ENCODE measurements around the gene NCAPG2. TPM values are rescaled to one million over a fixed set of nuclear protein-coding genes. Genes with fewer than 3 reads are reported as not detected.

Gene NCAPG2
- polyA plus RNA-seq, 1 donor (not counting 4 experiments of a cell fraction or from before 2014, with no cell fraction given): 16.5 TPM

DNA sequence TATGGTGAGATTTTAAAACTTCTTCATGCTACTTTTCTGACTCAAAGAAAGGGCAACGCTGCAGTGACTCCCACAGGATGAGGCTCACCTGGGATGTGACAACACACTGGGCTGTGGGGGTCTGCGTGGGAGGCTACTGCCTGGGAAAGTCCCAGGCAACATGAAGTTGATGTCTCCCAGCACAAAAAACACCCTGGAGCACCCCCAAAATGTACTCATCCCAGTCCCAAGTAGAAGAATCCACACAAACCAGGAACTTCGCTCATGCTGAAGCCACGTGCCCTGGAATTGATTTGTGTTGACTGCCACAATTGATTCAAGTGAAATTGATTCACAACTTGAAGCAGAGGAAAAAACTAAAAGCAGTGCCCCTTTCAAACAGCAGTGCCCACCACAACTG is 92.1 kb downstream of the NCAPG2 start:
- no peak overlapping the region for H3K4me2 ChIP-seq (ENCODE audit: control insufficient read depth, extremely low read depth, insufficient read depth, low read depth, low read length)
- no peaks in the 10 kb centered on the region for H3K27me3 ChIP-seq (ENCODE audit: control insufficient read depth, extremely low read depth, insufficient read depth, low read length)
- FAIRE-seq (no peak), DNase-seq (ENCODE audit: low read depth, low spot score) (no peak)
- H3K9me3 ChIP-seq (ENCODE audit: control insufficient read depth, low read depth, low read length): no peaks in the 10 kb centered on the region
- no peak overlapping the region for H2AFZ ChIP-seq (ENCODE audit: control insufficient read depth, low read length)
- no peaks in the 10 kb centered on the region for H3K36me3 ChIP-seq (ENCODE audit: control insufficient read depth in 2 of 2, extremely low read depth in 1 of 2, insufficient read depth in 2 of 2, low read length in 2 of 2)
- no peaks in the 10 kb centered on the region for H4K20me1 ChIP-seq (ENCODE audit: control insufficient read depth, extremely low read depth, insufficient read depth, low read length)
- H3K9me1 ChIP-seq (ENCODE audit: control insufficient read depth, extremely low read depth, insufficient read depth, low read length): no peaks in the 10 kb centered on the region
- dilution Hi-C loops (cut with MboI; ENCODE audit: extremely low pct_ligation_motif_present, low sequenced_read_pairs): no loop called here
- H3K9ac ChIP-seq (ENCODE audit: control insufficient read depth, extremely low read depth, insufficient read depth, low read length): no peak overlapping the region
- no peak overlapping the region for H3K27ac ChIP-seq (ENCODE audit: control insufficient read depth, insufficient read depth, low read length)
- no peaks in the 10 kb centered on the region for H3K79me2 ChIP-seq (ENCODE audit: control insufficient read depth, insufficient read depth, low read length)
- no peaks in the 10 kb centered on the region for H3K4me1 ChIP-seq (ENCODE audit: control insufficient read depth, extremely low read depth, insufficient read depth, low read length)
- H3K4me3 ChIP-seq (ENCODE audit: control insufficient read depth in 2 of 3, extremely low read depth in 1 of 3, insufficient read depth in 2 of 3, low read depth in 1 of 3, low read length in 3 of 3): no peak overlapping the region
- TF ChIP-seq, protein P1, sequence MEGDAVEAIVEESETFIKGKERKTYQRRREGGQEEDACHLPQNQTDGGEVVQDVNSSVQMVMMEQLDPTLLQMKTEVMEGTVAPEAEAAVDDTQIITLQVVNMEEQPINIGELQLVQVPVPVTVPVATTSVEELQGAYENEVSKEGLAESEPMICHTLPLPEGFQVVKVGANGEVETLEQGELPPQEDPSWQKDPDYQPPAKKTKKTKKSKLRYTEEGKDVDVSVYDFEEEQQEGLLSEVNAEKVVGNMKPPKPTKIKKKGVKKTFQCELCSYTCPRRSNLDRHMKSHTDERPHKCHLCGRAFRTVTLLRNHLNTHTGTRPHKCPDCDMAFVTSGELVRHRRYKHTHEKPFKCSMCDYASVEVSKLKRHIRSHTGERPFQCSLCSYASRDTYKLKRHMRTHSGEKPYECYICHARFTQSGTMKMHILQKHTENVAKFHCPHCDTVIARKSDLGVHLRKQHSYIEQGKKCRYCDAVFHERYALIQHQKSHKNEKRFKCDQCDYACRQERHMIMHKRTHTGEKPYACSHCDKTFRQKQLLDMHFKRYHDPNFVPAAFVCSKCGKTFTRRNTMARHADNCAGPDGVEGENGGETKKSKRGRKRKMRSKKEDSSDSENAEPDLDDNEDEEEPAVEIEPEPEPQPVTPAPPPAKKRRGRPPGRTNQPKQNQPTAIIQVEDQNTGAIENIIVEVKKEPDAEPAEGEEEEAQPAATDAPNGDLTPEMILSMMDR (optimal IDR thresholded peaks at IDR 0.05 in 1 of 3, IDR thresholded peaks at IDR 0.05 in 1 of 3, conservative IDR thresholded peaks at IDR 0.05 in 1 of 3; ENCODE audit: extremely low read depth in 1 of 3, insufficient read depth in 2 of 3, low read length in 3 of 3): no peak
- TF ChIP-seq EZH2 (IDR thresholded peaks at IDR 0.05; ENCODE audit: low read length): no peak

DNA sequence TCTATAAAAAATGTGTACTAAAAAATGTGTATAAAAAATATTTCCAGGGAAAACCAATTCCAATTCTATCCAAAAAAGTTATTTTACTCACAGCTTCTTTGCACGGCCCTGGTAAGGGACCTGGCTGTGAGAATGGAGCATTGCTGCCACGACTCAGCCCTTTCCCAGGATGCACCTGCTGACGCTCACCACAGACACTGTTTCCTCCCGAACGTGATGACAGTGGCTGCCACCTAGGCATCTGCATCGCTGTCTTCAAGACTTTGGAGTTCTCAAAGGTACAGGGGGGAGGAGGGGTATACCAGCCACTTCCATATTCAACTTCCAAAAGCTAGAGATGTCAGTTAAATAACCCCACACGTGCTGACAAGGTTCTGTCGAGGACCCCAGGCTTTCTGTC is 93.1 kb downstream of the NCAPG2 start:
- TF ChIP-seq, protein P1 (optimal IDR thresholded peaks at IDR 0.05 in 1 of 3, IDR thresholded peaks at IDR 0.05 in 1 of 3, conservative IDR thresholded peaks at IDR 0.05 in 1 of 3; ENCODE audit: extremely low read depth in 1 of 3, insufficient read depth in 2 of 3, low read length in 3 of 3): no peak
- TF ChIP-seq EZH2 (IDR thresholded peaks at IDR 0.05; ENCODE audit: low read length): no peak
- H3K9ac ChIP-seq (ENCODE audit: control insufficient read depth, extremely low read depth, insufficient read depth, low read length): no peak overlapping the region
- no peak for FAIRE-seq
- no peaks in the 10 kb centered on the region for H3K27me3 ChIP-seq (ENCODE audit: control insufficient read depth, extremely low read depth, insufficient read depth, low read length)
- dilution Hi-C loops (cut with MboI; ENCODE audit: extremely low pct_ligation_motif_present, low sequenced_read_pairs): no loop called here
- no peaks in the 10 kb centered on the region for H3K4me1 ChIP-seq (ENCODE audit: control insufficient read depth, extremely low read depth, insufficient read depth, low read length)
- no peak overlapping the region for H3K4me3 ChIP-seq (ENCODE audit: control insufficient read depth in 2 of 3, extremely low read depth in 1 of 3, insufficient read depth in 2 of 3, low read depth in 1 of 3, low read length in 3 of 3)
- H2AFZ ChIP-seq (ENCODE audit: control insufficient read depth, low read length): no peak overlapping the region
- H3K79me2 ChIP-seq (ENCODE audit: control insufficient read depth, insufficient read depth, low read length): no peaks in the 10 kb centered on the region
- DNase-seq (ENCODE audit: low read depth, low spot score): no peak
- H3K27ac ChIP-seq (ENCODE audit: control insufficient read depth, insufficient read depth, low read length): no peak overlapping the region
- no peaks in the 10 kb centered on the region for H3K9me1 ChIP-seq (ENCODE audit: control insufficient read depth, extremely low read depth, insufficient read depth, low read length)
- no peaks in the 10 kb centered on the region for H3K36me3 ChIP-seq (ENCODE audit: control insufficient read depth in 2 of 2, extremely low read depth in 1 of 2, insufficient read depth in 2 of 2, low read length in 2 of 2)
- no peaks in the 10 kb centered on the region for H3K9me3 ChIP-seq (ENCODE audit: control insufficient read depth, low read depth, low read length)
- H3K4me2 ChIP-seq (ENCODE audit: control insufficient read depth, extremely low read depth, insufficient read depth, low read depth, low read length): no peak overlapping the region
- no peaks in the 10 kb centered on the region for H4K20me1 ChIP-seq (ENCODE audit: control insufficient read depth, extremely low read depth, insufficient read depth, low read length)

Data from keratinocyte (primary cell).